GM19239 (cell line): ENCODE results near the gene RIN3.

ENCODE experiments used
- DNase-seq: peaks from one replicate; pipeline ENCODE4 v3.0.0; 2011; ENCODE audit warnings: low spot score; ENCODE audit not compliant: insufficient read length
- FAIRE-seq: peaks from 2 replicates; lab custom pipeline; 2011; peaks lifted over from hg19 to GRCh38; lab: Jason Lieb, UNC

Gene RIN3

GRCh38 chr14:92695562-92695961, 182.0 kb downstream of the RIN3 start:
- FAIRE-seq (no peak), DNase-seq (no peak)

- no peak for FAIRE-seq
Measured at GRCh38 chr14:92696366-92696765, 182.8 kb downstream of the RIN3 start.

GRCh38 chr14:92698393-92698792, 184.8 kb downstream of the RIN3 start:
- no peak for DNase-seq
- FAIRE-seq, result no peak

More at GRCh38 chr14:92696366-92696765, 182.8 kb downstream of the RIN3 start:
- no peak for DNase-seq

GRCh38 chr14:92701826-92702225, 188.2 kb downstream of the RIN3 start:
- FAIRE-seq (no peak), DNase-seq (no peak)

- DNase-seq, result no peak
- FAIRE-seq, result peak; percentile 84
Measured at GRCh38 chr14:92702441-92702918, 188.9 kb downstream of the RIN3 start.

- FAIRE-seq, result no peak
- DNase-seq, result no peak
Measured at GRCh38 chr14:92703516-92703915, 189.9 kb downstream of the RIN3 start.

- FAIRE-seq (peak; percentile 100), DNase-seq (no peak)
Measured at GRCh38 chr14:92704036-92704804, 190.6 kb downstream of the RIN3 start.

GRCh38 chr14:92704821-92705220, 191.2 kb downstream of the RIN3 start:
- FAIRE-seq (no peak), DNase-seq (no peak)

GRCh38 chr14:92706386-92706785, 192.8 kb downstream of the RIN3 start:
- DNase-seq (no peak), FAIRE-seq (no peak)

- no peak for DNase-seq
- FAIRE-seq, result no peak
Measured at GRCh38 chr14:92709340-92710000, 195.9 kb downstream of the RIN3 start.

- FAIRE-seq (no peak), DNase-seq (no peak)
Measured at GRCh38 chr14:92710001-92710341, 196.4 kb downstream of the RIN3 start.

- FAIRE-seq (no peak), DNase-seq (no peak)
Measured at GRCh38 chr14:92711976-92712653, 198.5 kb downstream of the RIN3 start.

GRCh38 chr14:92712654-92713051, 199.1 kb downstream of the RIN3 start:
- no peak for FAIRE-seq

GRCh38 chr14:92714739-92715307, 201.2 kb downstream of the RIN3 start:
- DNase-seq, result peak; percentile 80
- FAIRE-seq, result peak; percentile 87

More at GRCh38 chr14:92712654-92713051, 199.1 kb downstream of the RIN3 start:
- DNase-seq, result no peak

GRCh38 chr14:92716131-92716530, 202.6 kb downstream of the RIN3 start:
- FAIRE-seq, result no peak
- DNase-seq, result no peak

GRCh38 chr14:92717571-92718042, 204.0 kb downstream of the RIN3 start:
- FAIRE-seq (peak; percentile 4), DNase-seq (no peak)

GRCh38 chr14:92718664-92719063, 205.1 kb downstream of the RIN3 start:
- FAIRE-seq, result no peak

GRCh38 chr14:92719421-92719820, 205.8 kb downstream of the RIN3 start:
- no peak for FAIRE-seq
- no peak for DNase-seq

More at GRCh38 chr14:92718664-92719063, 205.1 kb downstream of the RIN3 start:
- no peak for DNase-seq

- FAIRE-seq, result no peak
- DNase-seq, result no peak
Measured at GRCh38 chr14:92719890-92720323, 206.3 kb downstream of the RIN3 start.

- FAIRE-seq (no peak), DNase-seq (no peak)
Measured at GRCh38 chr14:92724516-92725340, 211.1 kb downstream of the RIN3 start.
